ENCODE data around the gene CRYL1.

- TF ChIP-seq REST (IDR thresholded peaks at IDR 0.05; ENCODE audit: low read depth) (no peak), TAF1 (IDR thresholded peaks at IDR 0.05; ENCODE audit: low read depth) (no peak)
Observed at GRCh38 chr13:20428666-20429644, 96.7 kb downstream of the CRYL1 start.
